ENCODE results near the gene DOCK4. TPM values are rescaled to one million over a fixed set of nuclear protein-coding genes. Genes with fewer than 3 reads are reported as not detected.
A peak's percentile ranks its signal among the peaks of the same experiment; 100 is the strongest.

DOCK4 gene
- total RNA-seq, 1 donor from 2014 or later: 100 TPM

DNA sequence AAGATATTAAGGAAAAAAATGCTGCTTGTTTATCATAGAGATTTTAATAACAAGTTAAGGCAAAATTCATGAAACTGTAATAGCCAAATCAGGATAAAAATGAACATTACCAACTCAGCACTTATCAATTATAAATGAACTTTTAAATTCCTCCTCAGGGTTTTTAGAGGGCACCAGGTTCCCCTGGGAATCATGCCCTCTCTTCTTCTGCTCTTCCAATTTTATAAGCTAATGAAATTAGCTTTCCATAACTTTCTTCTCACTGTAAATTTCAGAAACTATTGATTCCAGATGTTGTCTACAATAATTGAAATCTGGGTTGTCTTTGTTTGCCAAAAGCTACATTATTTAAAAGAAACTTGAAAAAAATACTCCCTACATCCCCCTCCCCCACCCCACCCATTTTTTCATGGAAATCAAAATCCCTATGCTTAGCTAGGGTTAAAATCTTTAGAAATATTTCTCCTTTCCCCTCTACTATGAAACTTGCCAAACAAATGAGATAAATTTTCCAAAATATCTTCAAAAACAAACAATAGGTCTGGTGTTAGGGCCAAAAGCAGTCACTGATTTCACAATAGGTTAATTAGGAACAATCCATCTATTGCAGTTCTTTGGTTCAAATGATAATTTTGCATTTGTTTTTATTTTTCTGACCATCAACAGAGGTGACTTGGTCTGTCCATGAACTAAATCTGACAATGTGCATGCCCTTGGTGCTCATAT lies 187.7 kb downstream of the DOCK4 start:
- Histone ChIP-seq H3K27me3 (no peaks in the 10 kb centered on the region), H3K4me3 (no peak overlapping the region), H3K4me1 (peaks cover 35% of the 10 kb centered on the region), H3K27ac (no peak overlapping the region), H3K9me3 (no peaks in the 10 kb centered on the region), H3K36me3 (no peaks in the 10 kb centered on the region)
- no peak for ATAC-seq
- TF ChIP-seq, protein P1, sequence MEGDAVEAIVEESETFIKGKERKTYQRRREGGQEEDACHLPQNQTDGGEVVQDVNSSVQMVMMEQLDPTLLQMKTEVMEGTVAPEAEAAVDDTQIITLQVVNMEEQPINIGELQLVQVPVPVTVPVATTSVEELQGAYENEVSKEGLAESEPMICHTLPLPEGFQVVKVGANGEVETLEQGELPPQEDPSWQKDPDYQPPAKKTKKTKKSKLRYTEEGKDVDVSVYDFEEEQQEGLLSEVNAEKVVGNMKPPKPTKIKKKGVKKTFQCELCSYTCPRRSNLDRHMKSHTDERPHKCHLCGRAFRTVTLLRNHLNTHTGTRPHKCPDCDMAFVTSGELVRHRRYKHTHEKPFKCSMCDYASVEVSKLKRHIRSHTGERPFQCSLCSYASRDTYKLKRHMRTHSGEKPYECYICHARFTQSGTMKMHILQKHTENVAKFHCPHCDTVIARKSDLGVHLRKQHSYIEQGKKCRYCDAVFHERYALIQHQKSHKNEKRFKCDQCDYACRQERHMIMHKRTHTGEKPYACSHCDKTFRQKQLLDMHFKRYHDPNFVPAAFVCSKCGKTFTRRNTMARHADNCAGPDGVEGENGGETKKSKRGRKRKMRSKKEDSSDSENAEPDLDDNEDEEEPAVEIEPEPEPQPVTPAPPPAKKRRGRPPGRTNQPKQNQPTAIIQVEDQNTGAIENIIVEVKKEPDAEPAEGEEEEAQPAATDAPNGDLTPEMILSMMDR (IDR thresholded peaks at IDR 0.05): no peak
- no peak for DNase-seq
- intact Hi-C loops (cut with DNase I): no loop called here

DNA sequence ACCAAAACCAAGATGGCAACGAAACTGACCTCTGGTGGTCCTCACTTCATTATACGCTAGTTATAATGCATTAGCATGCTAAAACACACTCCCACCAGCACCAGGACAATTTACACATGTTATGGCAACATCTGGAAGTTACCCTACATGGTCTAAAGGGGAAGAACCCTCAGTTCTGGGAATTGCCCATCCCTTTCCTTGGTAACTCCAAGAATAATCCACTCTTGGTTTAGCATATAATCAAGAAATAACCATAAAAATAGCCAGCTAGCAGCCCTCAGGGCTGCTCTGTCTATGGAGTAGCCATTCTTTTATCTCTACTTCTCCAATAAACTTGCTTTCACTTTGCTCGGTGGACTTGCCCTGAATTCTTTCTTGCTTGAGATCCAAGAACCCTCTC lies 191.1 kb downstream of the DOCK4 start:
- no peaks in the 10 kb centered on the region for H3K27me3 ChIP-seq
- no peak overlapping the region for H3K27ac ChIP-seq
- H3K4me1 ChIP-seq: peaks cover 27% of the 10 kb centered on the region
- H3K9me3 ChIP-seq: no peaks in the 10 kb centered on the region
- H3K4me3 ChIP-seq: no peak overlapping the region
- no peaks in the 10 kb centered on the region for H3K36me3 ChIP-seq
- DNase-seq (no peak), ATAC-seq (no peak)
- intact Hi-C loops (cut with DNase I): no loop called here
- TF ChIP-seq, protein P1 (IDR thresholded peaks at IDR 0.05): no peak

DNA sequence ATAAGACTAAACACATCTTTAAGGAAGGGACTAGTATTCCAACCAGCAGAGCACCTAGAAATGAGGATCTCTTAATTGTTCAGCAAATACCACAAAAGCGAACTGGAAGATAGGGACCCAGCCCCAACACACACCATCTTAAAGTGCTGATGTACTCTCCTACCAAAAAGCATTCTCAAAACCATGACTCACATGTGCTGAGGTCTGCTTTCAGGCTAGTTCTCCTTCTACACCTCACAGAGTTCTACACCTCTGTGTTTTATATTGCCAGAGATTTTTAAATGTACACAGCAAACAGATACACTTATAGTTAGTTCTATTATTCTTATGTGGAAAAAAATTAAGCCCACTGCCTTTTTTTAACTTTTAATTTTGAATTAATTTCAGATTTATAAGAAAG lies 191.9 kb downstream of the DOCK4 start:
- ATAC-seq (no peak), DNase-seq (no peak)
- Histone ChIP-seq H3K27me3 (no peaks in the 10 kb centered on the region), H3K4me1 (peaks cover 19% of the 10 kb centered on the region), H3K36me3 (no peaks in the 10 kb centered on the region), H3K9me3 (no peaks in the 10 kb centered on the region), H3K27ac (no peak overlapping the region), H3K4me3 (no peak overlapping the region)
- intact Hi-C loops (cut with DNase I): no loop called here
- TF ChIP-seq, protein P1 (IDR thresholded peaks at IDR 0.05): no peak

- intact Hi-C loops (cut with DNase I): no loop called here
- DNase-seq: no peak
- Histone ChIP-seq H3K27me3 (no peaks in the 10 kb centered on the region), H3K9me3 (no peaks in the 10 kb centered on the region), H3K27ac (no peak overlapping the region), H3K36me3 (no peaks in the 10 kb centered on the region), H3K4me3 (no peak overlapping the region), H3K4me1 (peaks cover 16% of the 10 kb centered on the region)
- no peak for ATAC-seq
- TF ChIP-seq, protein P1 (IDR thresholded peaks at IDR 0.05): no peak
Observed at GRCh38 chr7:112013274-112013673, 192.9 kb downstream of the DOCK4 start.

DNA sequence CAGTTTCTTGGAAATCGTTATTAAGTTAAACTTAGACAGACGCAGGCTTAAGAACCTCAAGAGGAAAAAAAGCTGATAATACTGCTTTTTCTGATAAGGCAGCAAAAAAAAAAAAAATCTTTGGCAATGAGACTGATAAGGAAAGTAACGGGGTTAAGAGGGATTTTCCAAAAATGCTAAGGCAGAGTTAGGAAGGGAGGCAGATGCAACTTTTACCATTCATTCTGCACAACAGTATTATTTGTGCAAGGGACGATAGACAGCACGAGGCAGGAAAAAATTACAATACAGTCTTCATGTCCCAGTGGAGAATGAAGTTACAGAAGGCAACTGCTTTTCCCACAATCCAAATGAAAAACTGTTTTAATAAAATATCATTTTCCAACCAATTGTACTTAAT lies 194.0 kb downstream of the DOCK4 start:
- no peak for ATAC-seq
- DNase-seq: no peak
- H3K4me3 ChIP-seq: no peak overlapping the region
- no peaks in the 10 kb centered on the region for H3K9me3 ChIP-seq
- no peak overlapping the region for H3K27ac ChIP-seq
- H3K36me3 ChIP-seq: no peaks in the 10 kb centered on the region
- TF ChIP-seq, protein P1 (IDR thresholded peaks at IDR 0.05): no peak
- H3K27me3 ChIP-seq: no peaks in the 10 kb centered on the region
- peaks cover 16% of the 10 kb centered on the region for H3K4me1 ChIP-seq
- intact Hi-C loops (cut with DNase I): no loop called here

- TF ChIP-seq, protein P1 (IDR thresholded peaks at IDR 0.05): no peak
- DNase-seq: no peak
- H3K9me3 ChIP-seq: no peaks in the 10 kb centered on the region
- H3K27ac ChIP-seq: no peak overlapping the region
- intact Hi-C loops (cut with DNase I): no loop called here
- peaks cover 16% of the 10 kb centered on the region for H3K4me1 ChIP-seq
- peak; percentile 53 for ATAC-seq
- no peaks in the 10 kb centered on the region for H3K27me3 ChIP-seq
- H3K4me3 ChIP-seq: no peak overlapping the region
- H3K36me3 ChIP-seq: no peaks in the 10 kb centered on the region
Observed at GRCh38 chr7:112010994-112011393, 195.2 kb downstream of the DOCK4 start.

All from upper lobe of right lung (tissue), 1 donor.